Upper lobe of left lung (tissue), 6 donors: Measurements from ENCODE around the gene NEB. TPM values are rescaled to one million over a fixed set of nuclear protein-coding genes. Genes with fewer than 3 reads are reported as not detected.
A peak's percentile ranks its signal among the peaks of the same experiment; 100 is the strongest.

Experiments used
- ATAC-seq, 2 donors: fragments of 200-7000 bp; cut with Tn5 transposase; one replicate each; pipeline ENCODE4 v1.9.1; 2022; ENCODE audit warnings: mild to moderate bottlenecking in 2 of 2, moderate library complexity in 2 of 2; ENCODE audit not compliant: low FRiP score in 2 of 2
- DNase-seq, 2 donors: peaks; one replicate each; pipeline ENCODE4 v3.0.0-alpha.2; 2019 to 2020
- H3K27ac ChIP-seq, 4 donors: fragments of 200-600 bp; sonication (generic); one replicate each; pipeline ENCODE4 v1.5.1; 2016 to 2019
- H3K27me3 ChIP-seq, 4 donors: fragments of 200-600 bp; sonication (generic); one replicate each; pipeline ENCODE4 v1.5.1; 2017 to 2019
- H3K36me3 ChIP-seq, 4 donors: fragments of 200-600 bp; sonication (generic); one replicate each; pipeline ENCODE4 v1.5.1; 2016 to 2019
- H3K4me1 ChIP-seq, 4 donors: fragments of 200-600 bp; sonication (generic); one replicate each; pipeline ENCODE4 v1.5.1; 2018 to 2019
- H3K4me3 ChIP-seq, 4 donors: fragments of 200-600 bp; sonication (generic); one replicate each; pipeline ENCODE4 v1.5.1; 2017 to 2019; ENCODE audit warnings: mild to moderate bottlenecking in 2 of 4, moderate library complexity in 1 of 4
- H3K9me3 ChIP-seq, 4 donors: fragments of 200-600 bp; sonication (generic); one replicate each; pipeline ENCODE4 v1.5.1; 2018 to 2019
- EP300 ChIP-seq, 4 donors: sonication (generic); formaldehyde crosslinking; IDR thresholded peaks; one replicate each; pipeline ENCODE4 v1.5.1; 2017; ENCODE audit warnings: antibody characterized with exemption in 4 of 4, control low read depth in 2 of 4
- POLR2A ChIP-seq, 4 donors: fragments of 450-650 bp; IDR thresholded peaks; one replicate each; pipeline ENCODE4 v1.5.1; 2016 to 2017; ENCODE audit warnings: antibody characterized with exemption in 4 of 4, mild to moderate bottlenecking in 2 of 4
- POLR2AphosphoS5 ChIP-seq, 2 donors: sonication (generic); formaldehyde crosslinking; IDR thresholded peaks; one replicate each; pipeline ENCODE4 v1.5.1; 2017; ENCODE audit warnings: antibody characterized with exemption in 2 of 2
- WGBS, 2 donors: methylation state at CpG; one replicate each; pipeline ENCODE4 v1.1.5; 2017 to 2018; 5-methylcytosine and 5-hydroxymethylcytosine counted together
- total RNA-seq, 6 donors: library from RNA; depleted of rRNA in 4 of 6; stranded (reverse); fragments of >200 nt in 4 of 6; gene quantifications; one replicate each; pipeline versions ENCODE4 v1.1.0 to v1.2.1, GENCODE V29; 2016 to 2021
- TF ChIP-seq, protein P1 (sequence below), 6 experiments: fragments of 450-650 bp in 4 of 6; fragments of 200-600 bp in 2 of 6; sonication (generic) in 2 of 6; IDR thresholded peaks; one replicate each; pipeline ENCODE4 v1.5.1; 2016 to 2019; ENCODE audit warnings: antibody characterized with exemption in 6 of 6
- donor health status: DM: no; HTN: no; CAD: no; lungs with moderate emphysema.
- donor health status: DM: no; HTN: yes; CAD: no; lungs with severe emphysema.

The NEB gene
- total RNA-seq, 6 donors from 2014 or later, result 0.31 to 6.3 (median 2.0) TPM

DNA sequence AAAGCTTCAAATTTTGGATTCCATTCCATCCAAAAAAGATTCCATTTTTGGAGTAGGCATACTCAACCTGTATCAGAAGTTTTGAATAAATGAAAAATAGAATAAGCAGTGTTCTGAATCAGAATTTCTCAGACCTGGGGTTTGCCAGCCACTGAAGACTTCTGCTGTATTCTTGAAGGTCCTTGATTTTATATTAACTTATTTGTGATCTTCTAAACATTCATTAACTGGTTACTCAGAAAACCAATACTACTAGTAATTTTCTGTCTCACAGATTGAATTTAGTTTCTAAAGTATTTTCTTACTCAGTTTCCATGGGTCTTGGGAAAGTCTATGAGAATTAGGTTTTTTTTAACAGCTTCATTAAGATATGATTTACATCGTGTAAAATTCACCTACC is 263.7 kb downstream of the NEB start:
- H3K36me3 ChIP-seq, result peaks cover 14 to 94% (median 39%) of the 10 kb centered on the region in 4 donors
- WGBS, 2 donors, result 97 to 98% methylated on average over 1 of the region's 1 CpG

DNA sequence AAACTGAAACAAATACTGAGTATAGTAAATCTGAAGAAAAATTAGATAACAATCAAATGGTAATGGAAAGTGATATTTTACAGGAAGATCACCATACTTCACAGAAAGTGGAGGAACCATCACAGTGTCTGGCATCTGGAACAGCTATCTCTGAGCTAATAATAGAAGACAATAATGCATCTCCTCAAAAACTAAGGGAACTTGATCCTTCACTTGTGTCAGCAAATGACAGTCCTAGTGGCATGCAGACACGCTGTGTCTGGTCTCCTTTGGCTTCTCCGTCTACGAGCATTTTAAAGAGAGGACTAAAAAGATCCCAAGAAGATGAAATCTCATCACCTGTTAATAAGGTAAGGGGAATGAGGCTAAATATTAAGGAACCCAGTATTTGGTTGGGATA is 268.5 kb downstream of the NEB start:
- H3K36me3 ChIP-seq, result peaks cover 26 to 91% (median 63%) of the 10 kb centered on the region in 4 donors
- TF ChIP-seq POLR2AphosphoS5 (IDR thresholded peaks at IDR 0.05) (no peak), POLR2A (IDR thresholded peaks at IDR 0.05) (no peak)
- TF ChIP-seq, protein P1, sequence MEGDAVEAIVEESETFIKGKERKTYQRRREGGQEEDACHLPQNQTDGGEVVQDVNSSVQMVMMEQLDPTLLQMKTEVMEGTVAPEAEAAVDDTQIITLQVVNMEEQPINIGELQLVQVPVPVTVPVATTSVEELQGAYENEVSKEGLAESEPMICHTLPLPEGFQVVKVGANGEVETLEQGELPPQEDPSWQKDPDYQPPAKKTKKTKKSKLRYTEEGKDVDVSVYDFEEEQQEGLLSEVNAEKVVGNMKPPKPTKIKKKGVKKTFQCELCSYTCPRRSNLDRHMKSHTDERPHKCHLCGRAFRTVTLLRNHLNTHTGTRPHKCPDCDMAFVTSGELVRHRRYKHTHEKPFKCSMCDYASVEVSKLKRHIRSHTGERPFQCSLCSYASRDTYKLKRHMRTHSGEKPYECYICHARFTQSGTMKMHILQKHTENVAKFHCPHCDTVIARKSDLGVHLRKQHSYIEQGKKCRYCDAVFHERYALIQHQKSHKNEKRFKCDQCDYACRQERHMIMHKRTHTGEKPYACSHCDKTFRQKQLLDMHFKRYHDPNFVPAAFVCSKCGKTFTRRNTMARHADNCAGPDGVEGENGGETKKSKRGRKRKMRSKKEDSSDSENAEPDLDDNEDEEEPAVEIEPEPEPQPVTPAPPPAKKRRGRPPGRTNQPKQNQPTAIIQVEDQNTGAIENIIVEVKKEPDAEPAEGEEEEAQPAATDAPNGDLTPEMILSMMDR (IDR thresholded peaks at IDR 0.05), result no peak
- 94 to 100% methylated on average over 3 of the region's 3 CpGs for WGBS, 2 donors

More for the DNA sequence above, 263.7 kb downstream of the NEB start:
- no peak for ATAC-seq
- Histone ChIP-seq H3K4me3 (no peak overlapping the region), H3K4me1 (no peaks in the 10 kb centered on the region), H3K27ac (no peak overlapping the region), H3K27me3 (no peaks in the 10 kb centered on the region), H3K9me3 (no peaks in the 10 kb centered on the region)
- no peak for DNase-seq
- TF ChIP-seq POLR2A (IDR thresholded peaks at IDR 0.05), result no peak
- TF ChIP-seq, protein P1 (IDR thresholded peaks at IDR 0.05), result no peak
- TF ChIP-seq POLR2AphosphoS5 (IDR thresholded peaks at IDR 0.05), result no peak
- TF ChIP-seq EP300 (IDR thresholded peaks at IDR 0.05), result no peak

DNA sequence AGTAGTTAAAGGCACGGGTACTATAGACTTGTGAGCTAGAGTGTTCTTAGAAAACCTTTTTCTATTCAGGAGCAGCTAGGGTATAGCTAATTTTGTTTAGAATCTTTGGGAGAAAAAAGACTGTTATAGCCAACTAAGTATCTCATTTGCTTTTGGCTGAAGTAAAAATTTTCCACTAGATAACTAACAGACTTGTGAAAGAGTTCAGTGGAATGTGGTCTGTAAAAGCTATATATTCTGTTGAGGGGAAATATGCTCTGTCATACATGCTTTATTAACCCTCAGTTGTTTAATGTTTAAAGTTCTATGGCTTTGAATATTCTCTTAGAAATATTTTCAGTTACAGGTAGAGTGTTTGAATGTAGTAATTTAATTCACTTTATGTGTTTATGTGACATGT is 274.9 kb downstream of the NEB start:
- ATAC-seq, result no peak
- 87 to 91% methylated on average over 1 of the region's 1 CpG for WGBS, 2 donors
- no peak overlapping the region for H3K4me3 ChIP-seq
- no peaks in the 10 kb centered on the region for H3K4me1 ChIP-seq
- H3K27me3 ChIP-seq, result no peaks in the 10 kb centered on the region
- TF ChIP-seq POLR2AphosphoS5 (IDR thresholded peaks at IDR 0.05), result no peak
- TF ChIP-seq POLR2A (IDR thresholded peaks at IDR 0.05), result no peak
- TF ChIP-seq EP300 (IDR thresholded peaks at IDR 0.05), result no peak
- TF ChIP-seq, protein P1 (IDR thresholded peaks at IDR 0.05), result no peak
- H3K36me3 ChIP-seq, result peaks cover 17 to 97% (median 45%) of the 10 kb centered on the region in 4 donors
- DNase-seq, result no peak
- no peak overlapping the region for H3K27ac ChIP-seq
- H3K9me3 ChIP-seq, result no peaks in the 10 kb centered on the region

More for the DNA sequence above, 268.5 kb downstream of the NEB start:
- Histone ChIP-seq H3K27me3 (no peaks in the 10 kb centered on the region), H3K9me3 (no peaks in the 10 kb centered on the region), H3K4me1 (no peaks in the 10 kb centered on the region), H3K4me3 (no peak overlapping the region), H3K27ac (no peak overlapping the region)
- no peak for ATAC-seq
- no peak for DNase-seq

DNA sequence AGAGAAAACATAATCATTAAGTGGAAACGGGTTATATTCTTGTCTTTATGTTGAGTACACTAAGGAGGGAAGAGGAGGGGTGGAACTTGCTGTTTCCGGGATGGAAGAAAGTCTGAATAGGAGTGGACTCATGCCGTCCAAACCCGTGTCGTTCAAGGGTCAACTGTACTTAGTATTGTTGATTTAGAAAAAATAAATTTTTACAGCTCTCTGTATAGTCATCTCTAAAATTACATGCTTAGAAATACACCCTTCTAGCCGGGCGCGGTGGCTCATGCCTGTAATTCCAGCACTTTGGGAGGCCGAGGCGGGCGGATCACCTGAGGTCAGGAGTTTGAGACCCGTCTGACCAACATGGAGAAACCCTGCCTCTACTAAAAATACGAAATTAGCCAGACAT is 295.1 kb downstream of the NEB start:
- no peaks in the 10 kb centered on the region for H3K4me1 ChIP-seq
- H3K9me3 ChIP-seq, result no peaks in the 10 kb centered on the region
- no peaks in the 10 kb centered on the region for H3K27me3 ChIP-seq
- ATAC-seq (no peak), DNase-seq (peak in 1 of 2 donors; percentile 15)
- TF ChIP-seq POLR2AphosphoS5 (IDR thresholded peaks at IDR 0.05) (no peak), POLR2A (IDR thresholded peaks at IDR 0.05) (no peak), EP300 (IDR thresholded peaks at IDR 0.05) (no peak)
- TF ChIP-seq, protein P1 (IDR thresholded peaks at IDR 0.05), result no peak
- peaks cover 22 to 97% (median 56%) of the 10 kb centered on the region in 4 donors for H3K36me3 ChIP-seq
- no peak overlapping the region for H3K4me3 ChIP-seq
- WGBS, 2 donors, result 92 to 93% methylated on average over 11 to 13 of the region's 13 CpGs
- H3K27ac ChIP-seq, result no peak overlapping the region

DNA sequence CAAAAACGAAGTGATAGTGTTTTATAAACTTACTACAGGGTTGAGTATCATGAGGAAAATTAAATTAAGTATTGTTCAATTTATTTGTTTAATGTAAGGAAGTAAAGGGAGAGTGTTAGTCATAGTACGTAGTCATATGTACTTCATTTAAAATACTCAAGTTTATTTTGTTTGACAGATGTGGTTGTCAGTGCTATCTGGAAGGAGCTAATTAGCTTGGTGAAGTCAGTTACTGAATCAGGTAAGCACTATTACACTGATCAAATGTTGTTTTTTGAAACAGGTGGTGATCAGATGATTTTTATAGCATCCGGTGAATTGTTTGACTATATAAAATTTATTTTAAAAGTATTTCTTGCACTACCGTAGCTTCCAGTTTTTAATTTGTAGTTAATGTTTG is 295.8 kb downstream of the NEB start:
- no peak for ATAC-seq
- Histone ChIP-seq H3K27me3 (no peaks in the 10 kb centered on the region), H3K4me1 (no peaks in the 10 kb centered on the region), H3K36me3 (peaks cover 22 to 97% (median 58%) of the 10 kb centered on the region in 4 donors), H3K9me3 (no peaks in the 10 kb centered on the region), H3K4me3 (no peak overlapping the region), H3K27ac (no peak overlapping the region)
- 87 to 94% methylated on average over 4 of the region's 4 CpGs for WGBS, 2 donors
- TF ChIP-seq EP300 (IDR thresholded peaks at IDR 0.05), result no peak
- TF ChIP-seq POLR2A (IDR thresholded peaks at IDR 0.05), result no peak
- TF ChIP-seq POLR2AphosphoS5 (IDR thresholded peaks at IDR 0.05), result no peak
- TF ChIP-seq, protein P1 (IDR thresholded peaks at IDR 0.05), result no peak
- DNase-seq, result no peak
